Right atrium auricular region (tissue), 2 donors: ENCODE measurements around the gene SND1. TPM values are rescaled to one million over a fixed set of nuclear protein-coding genes. Genes with fewer than 3 reads are reported as not detected.

ENCODE experiments used
- DNase-seq: peaks from one replicate; pipeline ENCODE4 v3.0.0-alpha.2; 2019; ENCODE audit warnings: low spot score
- H3K27ac ChIP-seq, 2 donors: fragments of 200-600 bp; sonication (generic); 1 replicate in 1 of 2; 2 replicates in 1 of 2; pipeline ENCODE4 v1.5.1; 2016 to 2019
- H3K27me3 ChIP-seq, 2 donors: fragments of 200-600 bp; sonication (generic); one replicate each; pipeline versions ENCODE4 v1.5.1 to v1.6.0; 2017 to 2019
- H3K36me3 ChIP-seq: fragments of 200-600 bp; sonication (generic); one replicate; pipeline ENCODE4 v1.5.1; 2016
- H3K4me1 ChIP-seq, 2 donors: fragments of 200-600 bp; sonication (generic); one replicate each; pipeline versions ENCODE4 v1.5.1 to v1.6.0; 2017 to 2019
- H3K4me3 ChIP-seq, 2 donors: fragments of 200-600 bp; sonication (generic); 1 replicate in 1 of 2; 2 replicates in 1 of 2; pipeline ENCODE4 v1.5.1; 2017 to 2019; ENCODE audit warnings: mild to moderate bottlenecking in 1 of 2, moderate library complexity in 1 of 2
- H3K9me3 ChIP-seq, 2 donors: fragments of 200-600 bp; sonication (generic); one replicate each; pipeline ENCODE4 v1.5.1; 2019
- CTCF ChIP-seq, 2 donors: fragments of 200-600 bp; sonication (generic); IDR thresholded peaks; one replicate each; pipeline ENCODE4 v1.5.1; 2019; ENCODE audit warnings: antibody characterized with exemption in 2 of 2
- total RNA-seq, 2 donors: library from RNA; depleted of rRNA; stranded (reverse); fragments of >200 nt; gene quantifications; one replicate each; pipeline ENCODE4 v1.1.0, GENCODE V29; 2016

Gene SND1
- total RNA-seq, 2 donors from 2014 or later = 69.4 to 77.6 TPM

- H3K4me3 ChIP-seq = no peak overlapping the region
- no peak for TF ChIP-seq CTCF (IDR thresholded peaks at IDR 0.05)
- H3K27ac ChIP-seq = no peak overlapping the region
- peaks cover 0 to 8% of the 10 kb centered on the region in 2 donors for H3K4me1 ChIP-seq
- H3K27me3 ChIP-seq = no peaks in the 10 kb centered on the region
- no peaks in the 10 kb centered on the region for H3K9me3 ChIP-seq
- H3K36me3 ChIP-seq = no peaks in the 10 kb centered on the region
- no peak for DNase-seq
Measured at GRCh38 chr7:127755965-127756364, 104.0 kb downstream of the SND1 start.

- Histone ChIP-seq H3K4me1 (peaks cover 0 to 8% of the 10 kb centered on the region in 2 donors), H3K27me3 (no peaks in the 10 kb centered on the region), H3K27ac (no peak overlapping the region), H3K4me3 (no peak overlapping the region), H3K36me3 (no peaks in the 10 kb centered on the region), H3K9me3 (no peaks in the 10 kb centered on the region)
- TF ChIP-seq CTCF (IDR thresholded peaks at IDR 0.05) = no peak
- DNase-seq = no peak
Measured at GRCh38 chr7:127758105-127758504, 106.1 kb downstream of the SND1 start.

GRCh38 chr7:127758845-127759244, 106.9 kb downstream of the SND1 start:
- DNase-seq = no peak
- Histone ChIP-seq H3K27ac (no peak overlapping the region), H3K9me3 (no peaks in the 10 kb centered on the region), H3K36me3 (no peaks in the 10 kb centered on the region), H3K4me1 (peaks cover 0 to 8% of the 10 kb centered on the region in 2 donors), H3K4me3 (no peak overlapping the region), H3K27me3 (no peaks in the 10 kb centered on the region)
- TF ChIP-seq CTCF (IDR thresholded peaks at IDR 0.05) = no peak

GRCh38 chr7:127759945-127760421, 108.0 kb downstream of the SND1 start:
- no peaks in the 10 kb centered on the region for H3K27me3 ChIP-seq
- H3K9me3 ChIP-seq = no peaks in the 10 kb centered on the region
- H3K27ac ChIP-seq = no peak overlapping the region
- no peak for DNase-seq
- no peaks in the 10 kb centered on the region for H3K36me3 ChIP-seq
- no peak overlapping the region for H3K4me3 ChIP-seq
- H3K4me1 ChIP-seq = peaks cover 0 to 5% of the 10 kb centered on the region in 2 donors
- no peak for TF ChIP-seq CTCF (IDR thresholded peaks at IDR 0.05)

- Histone ChIP-seq H3K27me3 (no peaks in the 10 kb centered on the region), H3K4me1 (no peaks in the 10 kb centered on the region), H3K36me3 (no peaks in the 10 kb centered on the region), H3K4me3 (no peak overlapping the region), H3K9me3 (no peaks in the 10 kb centered on the region), H3K27ac (no peak overlapping the region)
- TF ChIP-seq CTCF (IDR thresholded peaks at IDR 0.05) = no peak
- DNase-seq = no peak
Measured at GRCh38 chr7:127760436-127761031, 108.5 kb downstream of the SND1 start.

GRCh38 chr7:127761196-127761595, 109.2 kb downstream of the SND1 start:
- H3K27me3 ChIP-seq = no peaks in the 10 kb centered on the region
- H3K9me3 ChIP-seq = no peaks in the 10 kb centered on the region
- H3K27ac ChIP-seq = no peak overlapping the region
- H3K36me3 ChIP-seq = no peaks in the 10 kb centered on the region
- no peaks in the 10 kb centered on the region for H3K4me1 ChIP-seq
- no peak overlapping the region for H3K4me3 ChIP-seq
- no peak for DNase-seq
- TF ChIP-seq CTCF (IDR thresholded peaks at IDR 0.05) = no peak
